GM19240 (cell line): ENCODE results near the gene FLRT1.

Experiments used
- DNase-seq: peaks from one replicate; pipeline ENCODE4 v3.0.0; 2011; ENCODE audit warnings: low spot score; ENCODE audit not compliant: insufficient read length

FLRT1 gene, protein sequence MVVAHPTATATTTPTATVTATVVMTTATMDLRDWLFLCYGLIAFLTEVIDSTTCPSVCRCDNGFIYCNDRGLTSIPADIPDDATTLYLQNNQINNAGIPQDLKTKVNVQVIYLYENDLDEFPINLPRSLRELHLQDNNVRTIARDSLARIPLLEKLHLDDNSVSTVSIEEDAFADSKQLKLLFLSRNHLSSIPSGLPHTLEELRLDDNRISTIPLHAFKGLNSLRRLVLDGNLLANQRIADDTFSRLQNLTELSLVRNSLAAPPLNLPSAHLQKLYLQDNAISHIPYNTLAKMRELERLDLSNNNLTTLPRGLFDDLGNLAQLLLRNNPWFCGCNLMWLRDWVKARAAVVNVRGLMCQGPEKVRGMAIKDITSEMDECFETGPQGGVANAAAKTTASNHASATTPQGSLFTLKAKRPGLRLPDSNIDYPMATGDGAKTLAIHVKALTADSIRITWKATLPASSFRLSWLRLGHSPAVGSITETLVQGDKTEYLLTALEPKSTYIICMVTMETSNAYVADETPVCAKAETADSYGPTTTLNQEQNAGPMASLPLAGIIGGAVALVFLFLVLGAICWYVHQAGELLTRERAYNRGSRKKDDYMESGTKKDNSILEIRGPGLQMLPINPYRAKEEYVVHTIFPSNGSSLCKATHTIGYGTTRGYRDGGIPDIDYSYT

GRCh38 chr11:64035576-64035975, at the start of gene FLRT1:
FLRT1 (plus strand) TSS chr11:64035931; CDS start chr11:64116268, 80,337 bp downstream.
- no peak for DNase-seq

DNA sequence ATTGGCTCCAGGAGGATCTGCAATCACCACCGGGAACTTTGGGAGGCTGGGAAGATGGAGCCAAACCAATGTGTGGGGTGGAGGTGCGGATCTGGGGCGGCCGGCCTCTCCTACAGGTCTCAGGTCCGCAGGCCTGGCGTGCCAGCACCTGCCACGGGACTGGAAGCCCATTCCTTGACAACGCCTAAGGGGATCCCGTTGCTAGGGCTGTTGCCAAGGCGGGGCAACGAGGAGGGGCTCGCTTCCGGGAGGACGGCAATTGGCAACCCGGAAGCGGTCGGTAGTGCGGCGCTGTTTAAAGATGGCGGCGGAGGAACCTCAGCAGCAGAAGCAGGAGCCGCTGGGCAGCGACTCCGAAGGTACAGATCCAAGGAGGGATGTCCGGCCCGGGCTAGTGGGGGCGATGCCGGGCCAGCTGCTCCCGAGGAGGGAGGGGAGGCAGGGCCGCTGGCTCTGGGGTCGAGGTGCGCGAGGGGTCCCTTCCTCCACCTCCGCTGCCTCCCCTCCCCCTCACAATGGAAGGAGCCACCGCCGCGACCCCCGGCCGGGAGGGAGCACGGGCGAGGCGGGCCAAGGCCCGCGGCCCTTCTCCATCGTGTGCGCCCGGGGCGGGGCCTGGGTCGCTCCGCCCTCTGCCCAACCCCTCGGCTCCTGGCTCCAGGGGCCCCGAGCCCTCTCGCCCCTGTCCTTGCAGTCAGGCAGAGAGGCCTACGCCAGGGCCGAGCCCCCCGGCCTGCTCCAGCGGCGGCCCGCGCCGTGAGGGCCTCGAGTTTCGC, 49.4 kb upstream of the FLRT1 start, which contains the start of gene OTUB1:
TSS of gene OTUB1 (plus strand) at position 283 of the 776 bp plus-strand sequence. CDS start at position 302, 19 bp downstream.
- DNase-seq: peak; percentile 94

- DNase-seq: no peak
These were observed 48.7 kb upstream of the FLRT1 start for GRCh38 chr11:63986932-63987513.

- DNase-seq: no peak
These were observed 44.2 kb upstream of the FLRT1 start for GRCh38 chr11:63991558-63991957.

DNA sequence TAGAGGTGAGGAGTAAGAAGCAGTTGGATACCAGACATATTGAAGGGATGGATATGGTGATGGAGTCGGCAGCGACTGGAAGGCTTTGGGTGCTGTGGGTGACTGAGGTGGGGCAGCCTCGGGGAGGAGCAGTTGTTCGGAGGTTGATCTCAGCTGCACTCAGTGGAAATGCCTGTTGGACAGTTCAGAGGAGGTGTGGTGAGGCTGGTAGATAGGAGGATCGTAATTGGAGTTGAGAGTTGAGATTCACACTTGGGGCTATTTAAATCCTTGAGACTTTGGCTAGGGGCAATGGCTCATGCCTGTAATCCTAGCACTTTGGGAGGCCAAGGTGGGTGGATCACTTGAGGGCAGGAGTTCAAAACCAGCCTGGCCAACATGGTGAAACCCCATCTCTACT, 42.6 kb upstream of the FLRT1 start:
- no peak for DNase-seq

GRCh38 chr11:63993993-63994392, 41.7 kb upstream of the FLRT1 start:
- no peak for DNase-seq

DNA sequence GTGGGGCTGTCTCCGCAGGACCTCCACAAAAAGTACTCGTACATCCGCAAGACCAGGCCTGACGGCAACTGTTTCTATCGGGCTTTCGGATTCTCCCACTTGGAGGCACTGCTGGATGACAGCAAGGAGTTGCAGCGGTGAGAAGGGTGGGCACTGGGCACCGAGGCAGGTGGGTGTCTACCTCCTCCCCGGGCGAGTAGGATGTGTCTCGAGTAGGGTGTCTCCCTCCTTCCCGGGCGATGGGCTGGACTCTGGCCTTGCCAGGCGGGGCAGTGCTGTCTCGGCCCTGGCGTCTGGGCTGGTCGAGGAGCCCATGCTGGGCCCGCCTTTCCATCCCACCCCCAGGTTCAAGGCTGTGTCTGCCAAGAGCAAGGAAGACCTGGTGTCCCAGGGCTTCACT, 39.2 kb upstream of the FLRT1 start:
- no peak for DNase-seq

DNA sequence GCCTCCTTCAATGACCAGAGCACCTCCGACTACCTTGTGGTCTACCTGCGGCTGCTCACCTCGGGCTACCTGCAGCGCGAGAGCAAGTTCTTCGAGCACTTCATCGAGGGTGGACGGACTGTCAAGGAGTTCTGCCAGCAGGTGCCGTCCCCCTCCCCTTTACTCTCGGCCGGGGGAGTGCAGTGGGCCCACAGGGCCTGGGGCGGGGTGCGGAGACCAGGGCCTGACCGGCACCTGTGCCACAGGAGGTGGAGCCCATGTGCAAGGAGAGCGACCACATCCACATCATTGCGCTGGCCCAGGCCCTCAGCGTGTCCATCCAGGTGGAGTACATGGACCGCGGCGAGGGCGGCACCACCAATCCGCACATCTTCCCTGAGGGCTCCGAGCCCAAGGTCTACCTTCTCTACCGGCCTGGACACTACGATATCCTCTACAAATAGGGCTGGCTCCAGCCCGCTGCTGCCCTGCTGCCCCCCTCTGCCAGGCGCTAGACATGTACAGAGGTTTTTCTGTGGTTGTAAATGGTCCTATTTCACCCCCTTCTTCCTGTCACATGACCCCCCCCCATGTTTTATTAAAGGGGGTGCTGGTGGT, 38.5 kb upstream of the FLRT1 start:
- no peak for DNase-seq

- no peak for DNase-seq
These were observed 37.9 kb upstream of the FLRT1 start for GRCh38 chr11:63997801-63998337.

- DNase-seq: no peak
These were observed 37.0 kb upstream of the FLRT1 start for GRCh38 chr11:63998558-63999348.

DNA sequence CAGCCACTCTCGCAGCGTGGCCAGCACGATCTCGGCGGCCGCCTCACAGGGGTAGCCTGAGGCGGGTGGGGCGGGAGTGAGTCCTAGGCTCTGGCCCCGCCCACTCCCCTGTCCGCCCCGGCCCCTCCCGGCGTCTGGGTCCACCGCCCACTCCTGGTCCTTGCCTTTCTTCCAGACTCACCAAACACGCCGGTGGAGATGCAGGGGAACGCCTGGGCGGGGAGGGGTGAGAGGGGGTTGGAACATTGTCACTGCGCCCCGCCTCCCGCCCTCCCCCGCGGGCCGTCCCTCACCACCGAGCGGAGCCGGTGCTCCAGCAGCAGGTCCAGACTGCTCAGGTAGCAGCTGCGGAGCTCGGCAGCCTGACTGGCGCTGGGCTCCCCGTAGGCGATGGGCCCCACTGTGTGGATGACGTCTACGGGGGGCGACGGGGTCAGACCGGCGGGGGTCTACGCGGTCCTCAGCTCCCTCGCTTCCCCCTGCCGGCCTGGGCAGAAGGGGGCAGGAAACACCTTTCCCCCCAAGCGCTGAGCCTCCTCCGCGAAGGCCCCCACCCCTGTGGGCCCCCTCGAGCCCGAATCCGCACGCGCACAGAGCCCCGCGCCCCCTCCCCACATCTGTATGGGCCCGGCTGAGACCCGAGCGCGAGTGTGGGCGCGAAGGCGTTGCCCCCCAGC, 36.2 kb upstream of the FLRT1 start:
- DNase-seq: peak; percentile 37

DNA sequence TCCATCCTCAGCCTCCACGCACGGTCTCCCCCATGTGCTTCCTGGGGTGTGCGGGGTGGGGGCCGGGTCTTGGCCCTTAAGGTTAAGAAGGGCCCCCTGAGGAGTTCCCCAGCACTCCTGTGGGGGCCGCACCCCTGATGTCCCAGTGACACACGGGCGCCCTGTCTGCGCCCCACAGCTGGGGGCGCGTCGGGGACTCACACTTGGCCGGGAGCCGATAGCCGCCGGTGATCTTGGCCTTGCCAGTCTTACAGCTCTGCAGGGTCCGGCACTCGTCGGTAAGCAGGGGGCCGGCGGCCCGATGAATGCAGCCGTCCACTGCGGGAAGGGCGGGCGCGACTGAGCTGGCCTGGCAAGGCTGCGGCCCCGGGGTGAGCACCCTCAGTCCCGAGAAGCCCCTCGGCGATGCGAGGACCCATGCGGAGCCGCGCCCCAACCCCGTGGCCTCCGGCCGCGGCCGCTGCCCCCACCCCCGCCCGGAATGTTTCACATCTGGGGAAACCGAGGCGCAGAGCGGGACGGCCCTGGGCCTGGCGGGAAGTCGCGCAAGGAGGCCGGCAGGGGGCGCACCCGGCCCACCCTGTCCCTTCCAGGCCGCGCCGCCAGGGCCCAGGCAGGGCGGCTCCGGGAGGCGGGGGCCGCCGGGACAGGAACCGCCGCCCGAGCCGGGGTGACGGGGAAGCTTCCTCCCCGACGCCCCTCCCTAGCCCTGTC, 35.5 kb upstream of the FLRT1 start:
- DNase-seq: peak; percentile 84

GRCh38 chr11:64000740-64001483, 34.8 kb upstream of the FLRT1 start:
- DNase-seq: no peak

DNA sequence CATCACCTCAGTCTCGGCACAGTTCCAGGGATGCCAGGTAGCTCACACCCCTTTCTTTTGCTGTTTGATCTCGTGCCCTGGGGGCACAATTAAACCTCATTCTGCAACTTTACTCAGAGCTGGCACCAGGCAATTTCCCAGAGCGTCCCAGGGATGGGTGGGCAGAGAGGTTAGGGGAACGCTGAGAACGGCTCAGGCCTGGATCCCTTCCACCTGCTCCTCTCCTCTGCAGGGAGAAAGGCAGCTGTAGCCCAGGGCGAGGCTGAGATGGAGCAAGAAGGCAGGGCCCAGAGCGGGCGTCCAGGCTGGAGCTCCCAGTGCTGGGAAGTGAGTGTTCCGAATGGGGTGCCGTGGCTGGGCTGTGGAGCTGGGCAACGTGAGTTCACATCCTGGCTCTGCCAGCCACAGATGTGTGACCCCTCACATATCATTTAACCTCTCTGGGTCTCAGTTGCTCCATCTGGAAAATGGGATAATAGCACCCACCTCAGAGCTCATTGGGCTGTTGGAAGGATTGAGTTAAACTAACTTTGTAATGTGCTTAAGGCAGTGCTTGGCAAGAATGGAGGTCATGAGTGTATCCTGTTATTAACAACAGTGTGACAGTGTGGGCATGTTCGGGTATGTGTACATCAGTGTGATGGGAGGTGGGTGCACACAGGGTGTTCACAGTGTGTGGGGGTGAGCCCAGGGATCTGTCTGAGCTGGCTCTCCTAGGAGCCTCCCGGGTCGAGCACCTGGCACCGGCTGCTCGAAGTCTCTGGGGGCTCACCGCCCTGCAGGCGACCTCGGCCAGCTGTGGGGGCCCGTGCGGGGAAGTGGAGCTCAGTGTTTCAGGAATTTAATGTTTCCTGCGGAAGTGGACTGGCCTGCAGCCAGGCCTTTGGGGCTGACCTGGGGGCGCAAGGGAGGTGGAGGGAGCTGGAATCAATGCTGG, 34.0 kb upstream of the FLRT1 start:
- DNase-seq: no peak

GRCh38 chr11:64003807-64004589, 31.7 kb upstream of the FLRT1 start:
- no peak for DNase-seq

DNA sequence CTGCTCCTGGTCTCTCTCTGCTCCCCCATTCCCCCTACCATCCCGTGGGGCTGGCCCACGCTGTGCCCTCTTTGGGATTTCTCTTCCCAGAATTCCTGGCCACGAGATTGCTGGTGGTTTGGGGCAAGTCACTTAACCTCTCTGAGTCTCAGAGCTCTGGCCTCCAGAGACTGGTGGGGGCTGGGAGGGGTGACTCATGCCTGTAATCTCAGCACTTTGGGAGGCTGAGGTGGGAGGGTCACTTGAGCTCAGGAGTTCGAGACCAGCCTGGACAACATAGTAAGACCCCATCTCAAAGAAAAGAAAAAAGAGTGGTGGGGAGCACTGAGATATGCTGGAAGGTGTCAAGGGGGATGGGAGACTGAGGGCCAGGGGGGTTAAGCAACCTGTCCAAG, 31.1 kb upstream of the FLRT1 start:
- DNase-seq: no peak
